Activated CD4-positive, CD25-positive, alpha-beta regulatory T cell treated with anti-CD3 and anti-CD28 coated beads, Interleukin-2, amount 50 U/mL, for 16 hours (primary cell): ENCODE data around the gene STK32C.
"Not testable (repeated sequence)": the region's sequence is repeated elsewhere in the genome, so short reads cannot be mapped to it uniquely, and the experiment has no call there.

Source experiments
- DNase-seq: peaks from one replicate; pipeline ENCODE4 v3.0.0-alpha.2; 2020; ENCODE audit warnings: low read depth, low spot score

Gene STK32C

DNA sequence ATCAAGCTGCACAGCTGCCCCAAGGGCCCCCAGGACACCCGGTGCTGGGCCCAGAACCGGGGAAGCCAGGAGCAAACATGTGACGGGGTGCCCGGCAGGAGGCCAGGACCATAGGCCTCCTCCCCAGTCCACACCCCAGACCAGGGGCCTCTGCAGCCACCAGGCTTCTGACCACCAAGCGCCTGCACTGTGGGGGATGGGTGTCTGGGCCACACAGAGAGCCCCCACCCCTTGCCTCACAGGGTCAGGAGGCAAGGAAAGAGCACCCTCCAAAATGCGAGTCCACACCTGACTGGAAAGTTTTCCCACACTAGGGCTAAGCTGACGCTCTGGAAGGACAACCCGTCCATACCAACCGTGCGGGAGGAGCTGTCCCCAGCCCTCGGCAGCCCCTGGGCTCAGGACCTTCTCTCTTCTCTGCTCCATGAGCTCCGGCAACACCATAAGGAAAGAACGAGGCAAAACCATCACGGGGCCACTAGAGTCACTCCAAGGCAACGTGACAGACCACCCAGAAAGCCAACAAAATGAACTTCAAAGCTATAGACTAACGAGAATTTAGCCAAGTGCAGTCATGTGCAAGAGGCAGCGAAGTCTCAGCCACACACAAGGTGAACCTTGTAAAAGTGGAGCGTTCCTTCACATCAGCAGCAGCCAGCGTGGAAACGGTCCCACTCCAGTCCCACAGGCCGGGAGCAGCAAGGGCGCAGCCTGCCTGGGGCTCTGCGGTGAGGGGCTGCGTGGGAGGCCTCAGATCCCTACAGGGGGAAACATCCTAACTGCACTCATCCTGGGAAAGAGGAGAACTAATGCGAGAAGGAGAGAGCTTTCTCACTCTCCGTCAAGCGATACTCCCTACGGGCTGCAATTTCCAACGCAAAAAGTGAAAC lies 5.1 kb downstream of the STK32C start:
- DNase-seq, result no peak

DNA sequence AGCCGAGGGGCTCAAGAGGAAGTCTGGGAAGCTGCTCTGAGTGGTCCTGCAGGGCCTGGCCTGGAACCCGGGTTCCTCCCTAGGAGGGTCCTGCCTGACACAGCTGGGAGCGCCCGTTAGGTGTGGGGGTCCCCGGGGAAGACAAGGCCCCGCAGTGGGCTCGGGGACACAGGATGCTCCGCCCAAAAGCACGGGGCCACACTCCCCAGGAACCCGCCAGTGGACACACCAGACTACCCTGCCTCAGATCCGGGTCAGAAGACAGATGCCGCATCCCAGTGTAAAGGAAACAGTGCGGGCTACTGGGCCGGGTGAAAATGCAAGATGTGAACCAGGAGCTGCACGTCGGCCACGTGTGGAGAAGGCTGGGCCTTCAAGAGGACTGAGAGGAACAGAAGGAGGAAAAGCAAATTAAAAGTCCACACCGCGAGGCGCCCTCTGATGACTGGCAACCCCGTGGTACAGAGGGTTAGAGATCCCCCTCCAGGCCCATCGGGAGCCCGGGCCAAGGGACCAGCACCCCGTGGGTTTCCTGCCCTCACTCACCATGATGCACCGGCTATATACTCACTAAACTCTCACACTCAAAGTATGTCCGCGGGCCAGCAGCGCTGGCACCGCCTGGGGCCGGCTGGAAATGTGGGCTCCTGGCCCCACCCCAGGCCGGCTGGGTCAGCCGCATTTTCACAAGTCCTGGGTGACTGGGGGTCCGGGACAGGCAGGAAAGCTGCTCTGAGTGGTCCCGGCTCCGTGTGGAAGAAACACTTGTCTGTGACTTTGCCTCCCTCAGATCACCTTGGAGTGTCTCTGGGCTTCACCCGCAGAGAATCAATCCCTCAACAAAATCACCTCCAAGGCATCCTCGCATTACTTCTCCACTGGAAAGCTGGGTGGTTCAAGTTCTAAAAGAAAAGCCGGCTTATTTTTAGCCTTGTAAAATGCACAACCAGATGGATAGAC lies 6.1 kb downstream of the STK32C start:
- DNase-seq, result no peak

DNA sequence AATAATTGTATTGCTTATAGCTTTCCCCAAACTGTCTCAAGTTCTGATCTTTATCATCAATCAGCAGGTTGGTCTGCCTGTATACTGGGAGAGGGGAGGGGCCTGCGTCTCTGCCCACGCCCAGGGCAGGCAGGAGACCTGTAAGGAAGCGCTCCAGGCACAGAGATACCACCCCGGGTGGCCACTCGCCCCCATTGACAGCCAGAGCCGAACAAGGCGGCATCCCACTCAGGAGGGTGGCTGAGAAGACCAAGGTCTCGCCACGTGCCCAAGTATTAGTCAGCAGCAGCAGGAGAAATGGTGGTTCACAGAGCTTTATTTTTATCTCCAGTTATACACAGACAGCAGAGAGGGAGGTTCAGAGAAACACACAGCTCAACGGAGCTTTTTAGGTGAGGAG lies 7.2 kb downstream of the STK32C start:
- DNase-seq, result no peak

DNA sequence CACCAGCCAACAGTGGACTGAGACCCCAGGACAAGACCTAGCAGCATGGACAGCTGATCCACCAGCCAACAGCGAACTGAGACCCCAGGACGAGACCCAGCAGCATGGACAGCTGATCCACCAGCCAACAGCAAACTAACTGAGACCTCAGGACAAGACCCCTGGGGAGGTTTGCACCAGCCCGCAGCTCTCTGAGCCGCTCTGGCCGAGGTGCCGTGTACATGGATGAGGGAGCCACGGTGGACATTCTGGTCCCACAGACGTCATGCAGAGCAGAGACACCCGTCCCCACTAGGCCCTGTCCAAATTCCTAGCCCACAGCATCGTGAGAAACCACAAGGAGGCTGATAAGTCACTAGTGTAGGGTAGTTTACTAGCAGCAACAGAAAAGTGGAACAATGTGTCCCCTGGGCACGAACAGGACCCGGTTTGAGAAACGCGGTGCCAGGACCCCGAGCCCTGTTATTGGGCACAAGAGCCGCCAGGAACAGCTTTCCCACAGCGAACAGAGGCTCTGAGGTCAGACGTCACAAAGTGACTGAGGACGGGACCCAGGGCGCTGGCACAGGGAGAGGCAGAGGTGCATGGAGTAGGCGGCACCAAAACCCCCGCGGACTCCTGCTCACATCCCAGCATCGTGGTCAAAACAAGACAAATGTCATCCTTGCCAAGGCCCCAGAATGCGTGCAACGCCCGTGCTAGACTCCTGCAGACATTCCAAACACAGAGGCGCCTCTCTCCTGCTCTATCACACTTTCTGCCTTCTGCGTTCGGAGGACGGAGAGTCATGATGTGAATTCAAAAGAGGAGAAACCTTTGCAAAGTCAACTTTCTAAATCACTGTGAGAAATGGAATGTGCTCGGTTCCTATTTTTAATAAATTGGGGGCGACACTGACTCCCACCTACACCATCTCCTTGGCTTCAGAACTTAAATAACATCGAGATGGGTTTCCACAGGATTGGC lies 8.1 kb downstream of the STK32C start:
- DNase-seq, result no peak

DNA sequence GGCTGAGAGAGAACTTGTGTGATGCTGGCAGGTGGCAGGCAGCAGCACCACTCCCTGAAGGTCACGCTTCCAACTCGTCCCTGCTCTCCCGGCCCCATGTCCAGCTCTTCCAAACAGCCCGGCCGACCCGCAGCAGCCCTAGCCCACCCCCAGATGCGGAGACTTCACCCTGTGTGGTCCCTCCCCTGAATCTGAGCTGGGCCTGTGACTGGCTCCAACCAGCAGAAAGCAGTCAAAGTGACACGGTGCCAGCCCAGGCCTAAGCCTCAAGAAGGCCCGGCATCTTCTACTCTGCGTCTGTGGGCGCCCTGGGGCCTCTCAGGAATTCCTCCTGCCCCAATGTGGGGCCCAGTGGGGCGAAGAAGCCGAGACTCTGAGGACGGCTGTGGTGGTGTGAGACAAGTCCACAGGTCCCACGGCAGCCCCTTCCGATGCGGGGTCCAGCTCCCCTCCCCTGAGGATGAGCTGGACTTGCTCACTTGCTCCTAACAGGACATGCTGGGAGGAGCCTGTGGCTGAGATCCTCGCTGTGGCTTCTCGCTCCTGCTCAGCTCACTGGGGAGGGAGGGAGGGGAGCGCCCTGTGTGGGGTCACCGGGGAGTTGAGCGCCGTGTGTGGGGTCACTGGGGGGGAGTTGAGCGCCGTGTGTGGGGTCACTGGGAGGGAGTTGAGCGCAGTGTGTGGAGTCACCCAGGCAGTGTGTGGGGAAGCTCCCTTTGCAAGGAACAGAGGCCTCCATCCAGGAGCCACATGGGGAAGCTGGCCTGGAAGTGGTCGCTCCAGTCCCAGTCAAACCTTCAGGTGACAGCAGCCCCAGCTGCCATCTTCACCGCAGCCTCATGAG lies 9.5 kb downstream of the STK32C start:
- no peak for DNase-seq

DNA sequence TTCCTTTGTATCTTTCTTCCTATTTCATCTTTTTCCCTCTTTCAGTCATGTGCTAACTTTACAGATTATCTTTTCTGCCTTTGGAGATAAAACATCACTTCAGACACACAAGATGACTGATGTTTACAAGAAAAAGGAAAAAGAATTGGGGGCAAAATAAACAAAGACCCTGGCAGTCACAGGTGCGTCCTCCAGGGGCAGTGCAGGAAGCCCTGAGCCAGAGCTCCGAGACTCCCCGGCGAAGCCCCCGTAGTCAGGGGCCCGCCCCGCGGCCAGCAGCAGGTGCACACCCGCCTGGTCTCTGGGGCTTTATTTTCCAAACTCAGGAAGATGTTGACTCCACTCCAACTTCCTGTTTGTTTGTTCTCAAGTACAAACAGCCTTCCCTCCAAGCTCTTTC lies 10.2 kb downstream of the STK32C start:
- DNase-seq, result no peak

DNA sequence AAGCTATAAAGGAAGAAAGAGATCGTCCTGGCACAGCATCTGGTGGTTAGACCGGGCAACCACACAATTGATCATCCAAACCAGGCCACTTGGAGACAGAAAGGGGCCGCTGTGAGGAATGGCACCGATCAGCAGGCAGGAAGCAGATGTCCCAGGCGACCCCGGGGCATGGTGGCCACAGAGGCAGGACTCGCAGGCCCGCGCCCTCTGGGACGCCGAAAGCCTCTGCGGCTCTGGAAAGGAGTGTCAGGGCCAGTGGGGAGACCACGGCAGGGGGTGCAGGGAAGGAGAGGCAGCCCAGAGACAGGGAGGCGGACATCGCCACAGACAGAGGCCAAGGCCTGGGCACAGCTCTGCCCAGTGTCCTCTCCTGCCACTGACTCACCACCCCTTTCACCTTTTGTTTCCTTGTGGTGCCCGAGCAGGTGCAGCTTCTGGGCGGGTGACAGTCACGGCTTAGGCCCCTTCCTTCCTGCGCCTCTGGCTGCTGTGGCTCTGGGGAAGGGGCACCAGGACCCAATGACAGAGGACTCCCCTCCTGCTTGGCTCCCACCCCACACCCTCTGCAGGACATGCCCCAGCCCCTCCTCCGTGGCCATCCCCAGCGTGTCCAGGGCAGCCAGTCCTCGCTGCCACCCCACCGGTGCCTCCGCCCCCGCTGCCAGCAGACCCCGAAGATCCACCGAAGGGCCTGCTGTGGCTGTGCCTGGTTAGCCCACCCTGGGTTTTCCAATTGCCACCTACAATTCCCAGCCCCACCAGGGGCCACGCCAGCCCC lies 10.9 kb downstream of the STK32C start:
- no peak for DNase-seq

DNA sequence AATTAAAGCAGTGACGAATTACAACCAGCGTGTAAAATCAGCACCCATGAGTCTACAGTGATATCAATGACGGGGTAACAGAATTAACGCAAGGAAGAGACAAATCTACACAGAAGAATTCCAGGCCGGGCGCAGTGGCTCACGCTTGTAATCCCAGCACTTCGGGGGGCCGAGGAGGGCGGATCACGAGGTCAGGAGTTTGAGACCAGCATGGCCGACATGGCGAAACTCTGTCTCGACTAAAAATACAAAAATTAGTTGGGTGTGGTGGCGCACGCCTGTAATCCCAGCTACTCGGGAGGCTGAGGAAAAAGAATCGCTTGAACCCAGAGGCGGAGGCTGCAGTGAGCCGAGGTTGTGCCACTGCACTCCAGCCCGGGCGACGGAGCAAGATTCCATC lies 12.3 kb downstream of the STK32C start:
- not testable (repeated sequence) for DNase-seq

DNA sequence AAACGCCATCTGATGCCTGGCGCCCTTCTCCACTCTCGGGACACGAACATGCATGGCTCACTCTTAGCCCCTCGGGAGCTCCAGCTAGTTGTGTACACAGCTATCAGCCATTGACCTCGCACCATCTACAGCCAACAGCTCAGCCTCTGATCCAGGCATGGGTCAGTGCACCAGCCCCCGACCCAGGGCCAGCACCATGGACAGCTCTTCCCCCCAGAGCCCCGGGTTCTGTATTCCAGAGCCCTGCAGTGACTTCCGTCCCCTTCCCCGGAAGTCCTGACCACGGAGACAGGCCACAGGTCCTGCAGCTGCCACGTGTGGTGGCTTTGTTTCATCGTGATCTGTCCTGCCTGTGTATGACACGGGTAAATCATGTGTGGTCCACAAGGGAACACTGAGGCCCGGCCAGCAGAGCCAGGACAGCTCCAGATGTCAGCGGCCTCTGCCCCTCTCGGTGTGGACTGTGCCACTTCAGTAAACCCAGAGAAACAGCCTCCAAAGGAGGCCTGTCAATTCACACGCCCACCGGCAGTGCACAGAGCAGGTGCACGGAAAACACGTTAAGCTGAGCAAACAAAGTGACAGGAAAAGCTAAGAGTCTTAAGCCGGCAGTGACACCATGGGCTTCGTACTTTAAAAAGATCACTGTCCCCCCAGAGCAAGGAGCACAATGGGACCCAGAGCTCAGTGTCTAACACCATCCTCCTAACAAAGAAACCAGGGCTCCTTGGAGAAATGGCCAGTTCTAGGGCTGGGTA lies 13.0 kb downstream of the STK32C start:
- no peak for DNase-seq

DNA sequence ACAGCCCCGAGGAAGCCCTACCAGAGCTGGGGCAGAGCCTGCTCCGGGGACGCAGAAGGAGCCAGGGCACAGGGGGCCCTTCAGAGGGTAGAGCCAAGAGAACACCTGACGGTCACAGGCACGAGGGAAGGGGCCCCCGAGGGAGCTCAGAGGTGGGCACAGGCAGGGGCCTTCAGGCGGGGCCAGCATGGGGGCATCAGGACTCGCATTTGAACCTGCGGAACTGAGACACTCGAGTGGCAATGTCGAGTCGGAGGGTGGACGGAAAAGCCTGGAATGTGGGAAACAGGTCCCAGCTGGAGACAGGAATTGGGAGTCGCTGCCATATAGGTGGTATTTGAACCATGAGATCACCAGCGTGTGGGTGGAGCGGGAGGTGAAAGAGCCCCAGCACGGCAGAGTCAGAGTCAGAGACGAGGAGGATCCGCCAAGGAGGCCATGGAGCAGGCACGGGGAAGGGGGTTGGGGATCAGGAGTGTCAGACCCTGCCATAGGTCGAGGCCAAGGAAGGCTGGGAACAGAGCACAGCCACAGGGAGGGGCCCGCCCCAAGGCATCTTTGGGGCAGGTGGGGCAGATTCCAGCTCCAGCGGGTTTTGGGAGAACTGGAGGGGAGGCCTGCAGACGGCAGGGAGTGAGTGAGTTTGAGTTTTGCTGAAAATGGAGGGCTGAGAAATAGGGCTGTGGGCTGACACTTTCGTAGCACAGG lies 13.8 kb downstream of the STK32C start:
- DNase-seq, result no peak

DNA sequence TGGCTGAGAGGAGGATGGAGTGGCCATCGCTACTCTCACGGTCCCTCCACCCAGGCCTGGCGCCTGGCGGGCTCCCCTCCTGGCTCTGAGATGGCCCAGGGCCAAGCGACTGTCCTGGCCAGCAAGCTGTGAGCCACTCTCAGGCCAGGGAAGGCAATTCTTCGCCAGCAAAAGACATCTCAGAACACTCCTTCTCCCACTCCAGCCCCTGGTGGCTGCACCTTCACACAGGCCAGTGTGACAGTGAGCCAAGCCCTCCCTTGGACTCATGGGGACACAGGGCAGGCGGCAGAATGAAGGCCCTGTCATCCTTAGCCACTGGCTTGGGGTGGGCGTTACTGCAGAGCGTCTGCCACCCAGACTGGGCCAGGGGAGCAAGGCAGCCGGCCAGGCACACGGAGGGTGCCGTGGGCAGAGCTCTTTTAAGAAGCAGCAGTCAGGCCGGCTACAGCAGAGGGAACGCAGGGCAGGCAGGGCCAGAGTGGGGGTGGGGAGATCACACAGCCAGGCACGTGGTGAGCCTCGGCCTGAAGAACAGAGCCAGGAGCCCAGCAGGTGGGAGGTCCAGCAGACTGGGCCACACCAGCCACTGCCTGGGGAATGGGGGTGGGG lies 14.4 kb downstream of the STK32C start:
- DNase-seq, result no peak

DNA sequence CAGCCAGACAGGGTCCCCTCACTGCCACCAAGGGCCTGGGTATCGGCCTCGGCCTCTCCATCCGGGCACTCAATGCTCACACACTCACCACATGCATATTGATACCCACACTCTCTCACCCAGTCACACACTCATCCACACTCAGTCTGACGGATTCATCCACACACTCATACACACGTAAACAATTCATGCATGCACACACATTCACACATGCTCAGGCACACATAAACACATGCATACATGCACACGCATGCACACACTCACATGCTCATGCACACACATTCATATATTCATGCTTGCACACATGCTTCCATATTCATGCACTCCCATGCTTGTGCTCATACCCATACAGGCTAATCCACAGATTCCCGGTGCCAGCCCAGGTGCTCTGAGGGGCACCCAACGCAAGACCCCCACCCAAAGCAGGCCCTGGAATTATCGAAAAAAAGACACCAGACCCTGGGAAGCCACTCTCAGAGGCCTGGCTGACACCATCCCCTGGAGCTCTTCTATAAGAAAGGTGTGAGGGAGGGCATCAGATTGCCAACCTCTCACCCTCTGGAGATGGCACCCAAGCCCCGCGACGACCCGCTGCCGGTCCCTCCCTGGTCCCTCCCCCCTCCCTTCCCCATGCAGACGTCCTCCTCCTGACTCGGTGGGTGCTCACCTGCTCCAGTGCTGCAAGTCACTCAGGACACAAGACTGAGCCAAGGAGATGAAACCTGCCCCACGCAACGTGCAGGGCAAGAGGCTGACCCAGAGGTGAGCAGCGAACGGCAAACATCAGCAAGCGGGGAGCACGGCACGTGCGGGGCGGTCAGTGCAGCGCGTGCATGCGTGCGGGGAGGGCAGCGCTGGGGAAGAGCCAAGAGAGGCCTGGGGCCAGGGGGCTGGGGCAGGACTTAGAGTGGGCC lies 15.2 kb downstream of the STK32C start:
- no peak for DNase-seq

DNA sequence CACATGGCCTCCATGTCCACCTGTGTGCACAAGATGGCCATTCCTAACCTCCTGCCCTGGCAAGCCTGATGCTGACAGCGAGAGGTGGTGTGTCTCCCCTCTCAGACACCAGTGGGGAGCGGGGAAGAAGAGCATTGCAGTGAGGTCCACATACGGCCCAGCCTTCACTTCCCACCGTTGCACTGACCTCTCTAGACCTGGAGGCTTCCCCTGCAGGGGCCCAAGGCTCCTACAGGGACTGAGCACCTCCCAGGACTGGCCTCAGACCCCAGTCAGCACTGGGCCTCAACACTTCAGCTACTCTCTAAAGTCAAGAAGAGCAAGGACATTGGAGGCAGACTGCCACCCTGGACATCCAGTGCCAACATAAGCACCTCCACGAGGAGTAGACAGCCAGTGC lies 15.9 kb downstream of the STK32C start:
- no peak for DNase-seq

DNA sequence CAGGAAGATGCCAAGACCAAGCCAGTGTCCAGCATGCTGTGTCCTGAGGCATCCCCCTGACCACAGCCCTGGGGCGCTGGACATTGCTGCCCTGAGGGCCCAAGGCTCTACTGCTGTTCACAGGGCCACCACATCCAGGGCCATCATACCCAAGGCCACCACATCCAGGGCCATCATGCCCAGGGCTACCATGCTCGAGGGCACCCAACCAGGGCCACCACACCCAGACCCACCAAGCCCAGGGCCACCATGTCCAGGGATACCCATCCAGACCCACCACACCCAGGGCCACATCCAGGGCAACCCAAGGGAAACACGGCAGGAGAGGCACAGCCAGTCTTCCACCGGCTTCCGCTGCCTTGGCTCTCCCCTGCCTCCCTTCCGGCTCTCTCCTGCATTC lies 17.1 kb downstream of the STK32C start:
- no peak for DNase-seq

DNA sequence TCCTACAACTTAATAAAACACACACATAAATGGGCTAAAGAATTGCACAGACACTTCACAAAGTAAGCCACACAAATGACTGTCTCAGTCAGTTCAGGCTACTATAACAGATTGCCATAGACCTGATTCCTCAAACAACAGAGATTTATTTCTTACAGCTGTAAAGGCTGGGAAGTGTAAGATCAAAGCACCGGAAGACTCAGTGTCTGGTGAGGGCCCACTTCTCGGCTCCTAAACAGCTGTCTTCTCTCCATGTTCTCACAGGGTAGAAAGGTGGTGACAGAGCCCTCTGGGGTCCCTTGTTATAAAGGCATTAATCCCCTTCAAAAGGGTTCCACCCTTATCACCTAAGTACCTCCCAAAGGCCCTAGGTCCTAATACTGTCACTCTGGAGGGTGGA lies 18.3 kb downstream of the STK32C start:
- DNase-seq, result no peak

DNA sequence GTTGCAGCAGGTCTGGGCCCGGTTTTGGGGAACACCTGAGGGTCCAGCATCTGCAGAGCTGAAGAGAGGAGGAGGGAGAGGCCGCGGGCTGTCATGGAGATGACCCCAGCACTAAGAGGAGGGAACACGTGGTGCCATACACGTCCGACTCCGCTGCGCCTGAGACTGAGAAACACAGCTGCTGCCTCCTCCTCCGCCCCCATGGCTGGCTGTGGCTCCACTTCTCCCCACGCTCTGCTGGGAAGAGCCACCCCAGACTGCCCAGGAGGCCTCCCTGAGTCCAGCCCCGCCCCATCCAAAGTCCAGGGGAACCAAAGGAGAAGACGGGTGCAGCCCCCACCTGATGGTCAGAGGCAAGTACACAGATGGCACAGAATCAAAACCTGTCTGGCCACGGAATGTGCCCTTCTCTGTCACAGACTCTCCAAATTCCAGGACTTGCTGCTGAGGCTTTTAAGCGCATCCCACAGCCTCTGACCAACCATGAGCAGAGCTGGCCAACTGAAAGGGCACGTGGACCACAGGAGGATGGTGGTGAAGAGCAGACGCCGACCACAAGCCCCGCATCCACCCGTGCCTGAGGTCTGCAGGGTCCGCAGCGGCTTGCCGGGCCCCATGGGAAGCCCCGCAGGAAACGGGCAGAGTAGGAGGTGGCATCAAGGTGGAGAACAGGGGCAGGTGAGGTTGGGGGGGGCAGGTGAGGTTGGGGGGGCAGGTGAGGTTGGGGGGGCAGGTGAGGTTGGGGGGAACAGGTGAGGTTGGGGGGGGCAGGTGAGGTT lies 24.0 kb downstream of the STK32C start:
- DNase-seq, result no peak
